ENCODE data around the gene VPS35L.

VPS35L gene, protein sequence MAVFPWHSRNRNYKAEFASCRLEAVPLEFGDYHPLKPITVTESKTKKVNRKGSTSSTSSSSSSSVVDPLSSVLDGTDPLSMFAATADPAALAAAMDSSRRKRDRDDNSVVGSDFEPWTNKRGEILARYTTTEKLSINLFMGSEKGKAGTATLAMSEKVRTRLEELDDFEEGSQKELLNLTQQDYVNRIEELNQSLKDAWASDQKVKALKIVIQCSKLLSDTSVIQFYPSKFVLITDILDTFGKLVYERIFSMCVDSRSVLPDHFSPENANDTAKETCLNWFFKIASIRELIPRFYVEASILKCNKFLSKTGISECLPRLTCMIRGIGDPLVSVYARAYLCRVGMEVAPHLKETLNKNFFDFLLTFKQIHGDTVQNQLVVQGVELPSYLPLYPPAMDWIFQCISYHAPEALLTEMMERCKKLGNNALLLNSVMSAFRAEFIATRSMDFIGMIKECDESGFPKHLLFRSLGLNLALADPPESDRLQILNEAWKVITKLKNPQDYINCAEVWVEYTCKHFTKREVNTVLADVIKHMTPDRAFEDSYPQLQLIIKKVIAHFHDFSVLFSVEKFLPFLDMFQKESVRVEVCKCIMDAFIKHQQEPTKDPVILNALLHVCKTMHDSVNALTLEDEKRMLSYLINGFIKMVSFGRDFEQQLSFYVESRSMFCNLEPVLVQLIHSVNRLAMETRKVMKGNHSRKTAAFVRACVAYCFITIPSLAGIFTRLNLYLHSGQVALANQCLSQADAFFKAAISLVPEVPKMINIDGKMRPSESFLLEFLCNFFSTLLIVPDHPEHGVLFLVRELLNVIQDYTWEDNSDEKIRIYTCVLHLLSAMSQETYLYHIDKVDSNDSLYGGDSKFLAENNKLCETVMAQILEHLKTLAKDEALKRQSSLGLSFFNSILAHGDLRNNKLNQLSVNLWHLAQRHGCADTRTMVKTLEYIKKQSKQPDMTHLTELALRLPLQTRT

DNA sequence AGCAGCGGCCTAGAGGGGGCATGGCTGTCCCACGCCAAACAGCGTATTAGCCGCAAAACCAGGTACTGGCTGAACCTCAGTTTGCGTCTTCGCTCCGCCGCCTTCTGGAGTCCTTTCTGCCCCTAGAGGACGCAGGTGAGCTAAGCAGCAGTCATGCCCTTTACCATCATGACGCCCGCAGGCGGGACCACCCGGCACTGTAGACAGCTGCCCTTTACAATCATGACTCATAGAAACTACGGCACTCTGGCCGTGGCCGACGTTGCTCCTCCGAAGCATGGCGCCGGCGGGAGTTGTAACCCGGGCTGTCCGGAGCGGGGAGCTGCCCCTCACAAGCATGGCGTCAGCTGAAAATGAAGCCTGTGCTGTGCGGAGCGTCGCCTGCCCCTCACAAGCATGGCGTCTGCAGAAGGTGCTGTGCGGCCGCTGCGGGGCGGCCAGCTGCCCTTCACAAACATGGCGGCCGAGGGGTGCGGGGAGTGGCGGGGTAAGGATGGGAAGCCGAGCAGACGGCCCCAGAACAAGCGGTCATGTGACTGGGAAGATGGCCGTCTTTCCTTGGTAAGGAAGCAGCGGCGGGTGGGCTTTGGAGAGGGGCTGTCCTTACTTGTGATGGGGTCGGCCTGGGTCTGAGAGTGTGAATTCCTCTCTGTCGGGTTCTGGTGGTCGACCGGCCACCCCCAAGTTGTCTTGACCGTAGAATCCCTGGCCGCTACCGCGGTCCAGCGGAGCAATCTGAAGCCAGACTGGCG lies at the start of gene VPS35L:
VPS35L (plus strand) TSS at position 518 of the 752 bp plus-strand sequence; CDS start at position 545, 27 bp downstream.
- peak; percentile 98 for DNase-seq

DNA sequence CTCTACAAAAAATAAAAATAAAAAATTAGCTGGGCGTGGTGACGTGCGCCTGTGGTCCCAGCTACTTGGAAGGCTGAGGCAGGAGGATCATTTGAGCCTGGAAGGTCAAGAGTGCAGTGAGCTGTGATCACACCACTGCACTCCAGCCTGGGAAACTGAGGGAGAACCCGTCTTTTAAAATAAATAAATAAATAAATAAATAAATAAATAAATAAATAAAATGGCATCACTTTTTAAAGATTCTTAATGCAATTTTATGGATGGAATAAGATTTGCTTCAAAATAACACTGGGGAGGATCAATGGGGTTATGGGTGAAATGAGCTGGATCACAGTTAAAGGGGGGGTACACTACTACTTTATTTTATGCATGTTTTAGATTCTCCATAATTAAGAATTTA lies 48.5 kb upstream of the VPS35L start:
- DNase-seq = no peak

DNA sequence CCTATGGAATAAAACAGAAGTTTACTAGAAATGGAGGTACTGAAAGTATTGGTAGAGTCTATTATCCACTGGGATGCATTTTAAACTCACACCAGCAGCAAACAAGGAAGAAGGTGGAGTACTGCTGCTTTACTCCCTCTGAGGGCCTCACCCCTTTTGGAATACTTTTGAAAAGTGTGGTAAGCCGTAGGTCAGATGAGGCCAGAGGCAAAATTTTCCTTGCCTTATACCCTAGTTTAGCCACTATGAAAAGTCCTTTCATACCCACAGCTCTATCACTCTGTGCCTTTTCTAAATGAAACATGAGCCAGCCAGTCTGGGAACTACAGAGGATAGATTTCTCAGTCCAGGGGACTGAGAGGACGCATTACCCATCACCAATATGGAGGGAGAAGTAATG lies 47.6 kb upstream of the VPS35L start:
- no peak for DNase-seq

- DNase-seq = no peak
Observed at GRCh38 chr16:19512297-19512696, 43.2 kb upstream of the VPS35L start.

DNA sequence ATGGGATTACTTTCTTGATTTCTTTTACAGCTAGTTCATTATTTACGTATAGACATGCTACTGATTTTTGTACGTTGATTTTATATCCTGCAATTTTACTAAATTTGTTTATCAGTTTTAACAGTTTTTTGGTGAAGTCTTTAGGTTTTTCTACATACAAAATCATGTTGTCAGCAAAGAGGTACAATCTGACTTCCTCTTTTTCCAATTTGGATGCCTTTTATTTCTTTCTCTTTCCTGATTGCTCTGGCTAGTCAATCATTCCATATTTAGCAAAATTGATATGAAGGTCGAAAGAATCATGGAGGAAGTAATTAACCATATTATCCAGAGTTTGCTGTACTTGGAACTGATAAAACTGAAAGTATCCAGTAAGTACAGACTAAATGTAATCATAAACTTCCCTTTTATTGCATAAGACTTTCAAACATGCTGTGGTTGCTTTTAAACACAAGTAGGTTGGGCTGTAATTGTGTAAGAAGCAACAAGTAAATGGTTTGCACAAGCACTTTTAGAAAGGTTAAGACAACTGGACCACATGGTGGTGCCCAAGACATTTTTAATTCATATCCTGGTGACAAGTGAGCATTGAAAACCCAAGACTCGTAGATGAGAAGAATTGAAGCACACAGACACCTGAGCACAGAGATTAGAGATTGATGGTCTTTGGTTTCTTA lies 42.0 kb upstream of the VPS35L start:
- DNase-seq = no peak

GRCh38 chr16:19515757-19516156 lies 39.7 kb upstream of the VPS35L start:
- DNase-seq = no peak

- DNase-seq = no peak
Observed at GRCh38 chr16:19517424-19518089, 37.9 kb upstream of the VPS35L start.

- DNase-seq = no peak
Observed at GRCh38 chr16:19518388-19518787, 37.1 kb upstream of the VPS35L start.

DNA sequence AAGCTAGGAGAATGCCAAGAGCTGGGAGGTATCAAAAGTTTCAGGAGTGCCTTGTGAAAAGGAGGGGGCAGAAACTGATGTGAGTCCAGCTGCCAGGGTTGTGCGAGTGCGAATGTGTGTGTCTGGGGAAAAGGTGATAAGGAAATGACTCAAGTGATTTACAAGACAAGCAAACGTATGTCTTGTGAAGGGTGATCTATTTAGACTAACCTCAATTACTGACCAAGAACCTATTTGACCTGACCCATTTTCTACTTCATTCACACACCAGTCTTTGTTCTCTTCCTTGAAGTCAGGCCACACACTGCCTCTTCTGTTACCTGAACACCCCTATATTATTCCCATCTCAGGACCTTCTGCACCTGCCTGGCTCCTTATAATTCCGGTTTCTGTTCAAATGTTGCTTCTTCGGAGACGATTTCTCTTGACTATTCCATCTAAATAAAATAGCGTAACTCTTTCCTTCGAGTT lies 34.6 kb upstream of the VPS35L start:
- no peak for DNase-seq

DNA sequence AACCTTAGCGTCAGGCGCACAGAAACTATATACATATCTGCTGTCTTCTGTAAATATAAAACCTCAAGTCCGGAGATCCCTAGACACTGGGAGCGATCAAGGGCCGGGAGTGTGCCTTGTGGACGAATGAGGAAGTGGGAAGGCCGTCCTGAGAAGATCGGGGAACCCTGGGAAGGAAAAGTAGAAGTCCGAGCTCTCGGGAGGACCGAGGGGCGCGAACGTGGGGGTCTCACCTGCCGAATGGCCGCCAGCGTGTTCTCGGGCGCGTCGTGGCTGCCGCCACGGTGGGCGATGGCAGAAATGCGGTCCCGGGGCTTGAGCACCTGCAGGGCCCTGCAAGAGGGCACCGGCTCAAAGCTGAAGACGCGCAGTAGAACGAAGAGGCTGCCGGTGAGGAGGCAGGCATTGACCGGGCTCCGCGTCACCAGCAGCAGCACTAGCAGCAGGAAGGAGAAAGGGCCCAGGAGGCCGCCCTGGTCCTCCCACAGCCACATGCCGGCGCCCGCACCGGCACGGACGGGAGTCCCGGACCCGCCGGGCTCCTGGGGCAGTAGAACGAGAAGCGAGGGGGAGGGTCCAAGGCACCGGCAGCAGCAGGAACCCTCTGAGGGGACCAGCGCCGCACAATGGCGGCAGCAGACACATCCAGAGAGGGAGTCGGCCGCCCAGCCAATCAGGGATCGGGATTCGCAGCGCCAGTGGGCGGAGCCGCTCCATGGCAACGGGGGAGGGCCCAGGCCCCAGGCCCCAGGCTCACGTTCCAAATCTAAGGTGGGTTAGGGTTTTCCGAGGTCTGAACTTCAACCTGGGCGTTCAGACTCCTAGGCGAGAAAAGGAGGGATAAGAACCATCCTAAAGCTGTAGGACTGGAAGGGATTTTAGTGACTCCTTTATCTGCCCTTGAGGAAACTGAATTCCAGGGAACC lies 33.8 kb upstream of the VPS35L start, which contains the start of gene GDE1:
GDE1 (minus strand) TSS at position 628 of the 926 bp plus-strand sequence; CDS start at position 494, 134 bp downstream.
- DNase-seq = peak; percentile 93 to 94

- no peak for DNase-seq
Observed at GRCh38 chr16:19522397-19522732, 33.1 kb upstream of the VPS35L start.

GRCh38 chr16:19522760-19523159 lies 32.7 kb upstream of the VPS35L start:
- no peak for DNase-seq

GRCh38 chr16:19523184-19523558 lies 32.3 kb upstream of the VPS35L start:
- DNase-seq = no peak

GRCh38 chr16:19523559-19524355 lies 31.7 kb upstream of the VPS35L start, which contains the start of gene CCP110:
Gene CCP110, plus strand, starts transcription at chr16:19523942. Its CDS starts 3,940 bp downstream, at chr16:19527882.
- peak; percentile 93 to 94 for DNase-seq

DNA sequence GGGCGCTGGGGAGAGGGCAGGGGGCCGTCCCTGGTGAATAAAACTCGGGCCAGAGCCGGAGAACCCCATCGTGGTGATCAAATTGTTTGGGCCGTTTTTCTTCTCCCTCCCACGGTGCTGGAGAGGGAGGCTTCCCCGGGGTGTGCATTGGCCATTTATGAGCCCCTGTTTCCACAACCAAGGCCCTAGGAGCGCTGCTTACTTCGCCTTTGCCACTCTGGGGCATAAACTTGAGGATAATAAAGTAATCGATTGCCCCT lies 31.2 kb upstream of the VPS35L start:
- DNase-seq = no peak

DNA sequence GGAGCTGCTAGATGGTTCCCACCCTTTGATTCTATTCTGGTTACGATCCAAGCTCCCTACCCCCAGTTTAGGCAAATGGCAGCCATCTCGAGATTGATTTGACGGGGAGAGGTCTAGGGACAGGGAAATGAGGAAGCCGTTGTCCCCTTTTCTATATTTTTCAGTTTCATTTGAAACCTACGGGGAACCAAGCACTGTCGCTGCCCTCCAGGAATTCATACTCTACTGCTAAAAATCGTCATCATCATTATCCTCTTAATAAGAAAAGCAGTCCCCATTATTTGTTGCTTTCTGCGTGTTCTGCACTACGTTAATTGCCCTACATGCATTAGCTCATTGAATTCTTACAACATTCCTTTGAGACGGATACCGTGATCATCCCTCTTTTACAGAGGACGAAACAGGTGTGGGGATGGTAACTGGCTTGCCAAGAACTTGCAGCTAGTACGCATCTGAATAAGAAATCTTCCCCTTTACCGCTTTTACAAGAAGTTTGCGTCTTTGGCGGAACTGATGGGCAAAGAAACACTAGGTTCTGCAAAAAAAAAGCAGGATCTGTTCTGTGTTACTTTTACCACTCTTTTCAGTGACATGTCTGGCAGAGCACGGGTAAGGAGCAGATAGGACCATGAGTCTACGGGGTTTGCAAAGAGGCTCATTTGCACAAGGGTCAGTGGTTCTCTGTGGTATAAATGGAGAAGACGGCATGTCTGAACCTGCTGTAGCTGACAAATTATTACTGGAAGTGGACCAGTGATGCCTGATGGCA lies 30.7 kb upstream of the VPS35L start:
- DNase-seq = no peak

DNA sequence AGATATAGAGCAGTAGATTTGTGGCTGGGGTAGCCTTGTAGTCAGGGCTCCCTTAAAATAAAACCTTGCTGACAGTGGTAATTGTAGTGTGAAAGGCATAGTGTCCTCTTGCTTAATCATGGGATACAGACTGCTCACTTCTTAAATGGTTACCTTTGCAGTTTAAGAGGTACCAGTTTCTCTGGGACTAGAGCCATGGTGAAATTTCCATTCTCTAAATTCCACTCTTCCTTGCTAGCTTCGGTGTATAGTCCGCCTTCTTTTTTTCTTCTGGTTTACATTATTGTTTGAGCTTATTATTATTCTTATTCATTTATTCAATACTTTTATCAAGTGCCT lies 30.1 kb upstream of the VPS35L start:
- no peak for DNase-seq

GRCh38 chr16:19527161-19527560 lies 28.3 kb upstream of the VPS35L start:
- no peak for DNase-seq

GRCh38 chr16:19528666-19529065 lies 26.8 kb upstream of the VPS35L start:
- no peak for DNase-seq

All from activated CD4-positive, alpha-beta T cell treated with anti-CD3 and anti-CD28 coated beads, Interleukin-2, amount 50 U/mL, for 4 hours (primary cell).